Osteocyte (in vitro differentiated cells): ENCODE data around the gene ASCC1. TPM values are rescaled to one million over a fixed set of nuclear protein-coding genes. Genes with fewer than 3 reads are reported as not detected.

ENCODE experiments used
- DNase-seq: peaks from one replicate; pipeline ENCODE4 v3.0.0; 2021; ENCODE audit warnings: mixed read lengths; ENCODE audit not compliant: unreplicated experiment; ENCODE audit errors: extremely low spot score
- H3K27ac Mint-ChIP-seq: one replicate; pipeline ENCODE4 v1.8.0; 2021; ENCODE audit warnings: mild to moderate bottlenecking, mixed read lengths; ENCODE audit not compliant: unreplicated experiment
- H3K27me3 Mint-ChIP-seq: one replicate; pipeline ENCODE4 v1.8.0; 2021; ENCODE audit warnings: mixed read lengths; ENCODE audit not compliant: unreplicated experiment
- H3K36me3 Mint-ChIP-seq: one replicate; pipeline ENCODE4 v1.8.0; 2021; ENCODE audit warnings: mixed read lengths; ENCODE audit not compliant: unreplicated experiment
- H3K4me1 Mint-ChIP-seq: one replicate; pipeline ENCODE4 v1.8.0; 2021; ENCODE audit warnings: mixed read lengths; ENCODE audit not compliant: unreplicated experiment
- H3K4me3 Mint-ChIP-seq: one replicate; pipeline ENCODE4 v1.8.0; 2021; ENCODE audit warnings: mild to moderate bottlenecking, moderate library complexity, mixed read lengths; ENCODE audit not compliant: unreplicated experiment
- H3K9me3 Mint-ChIP-seq: one replicate; pipeline ENCODE4 v1.8.0; 2021; ENCODE audit warnings: mixed read lengths; ENCODE audit not compliant: unreplicated experiment
- total RNA-seq: library from RNA; stranded (reverse); gene quantifications from 2 replicates; pipeline ENCODE4 v1.2.1, GENCODE V29; 2021
- TF ChIP-seq, protein P1 (sequence below): fragments of 200-600 bp; sonication (generic); IDR thresholded peaks from 2 replicates; pipeline ENCODE4 v1.5.0; 2021; ENCODE audit warnings: antibody characterized with exemption, mild to moderate bottlenecking, moderate library complexity

The ASCC1 gene
- total RNA-seq, 1 donor from 2014 or later: 39.1 TPM

DNA sequence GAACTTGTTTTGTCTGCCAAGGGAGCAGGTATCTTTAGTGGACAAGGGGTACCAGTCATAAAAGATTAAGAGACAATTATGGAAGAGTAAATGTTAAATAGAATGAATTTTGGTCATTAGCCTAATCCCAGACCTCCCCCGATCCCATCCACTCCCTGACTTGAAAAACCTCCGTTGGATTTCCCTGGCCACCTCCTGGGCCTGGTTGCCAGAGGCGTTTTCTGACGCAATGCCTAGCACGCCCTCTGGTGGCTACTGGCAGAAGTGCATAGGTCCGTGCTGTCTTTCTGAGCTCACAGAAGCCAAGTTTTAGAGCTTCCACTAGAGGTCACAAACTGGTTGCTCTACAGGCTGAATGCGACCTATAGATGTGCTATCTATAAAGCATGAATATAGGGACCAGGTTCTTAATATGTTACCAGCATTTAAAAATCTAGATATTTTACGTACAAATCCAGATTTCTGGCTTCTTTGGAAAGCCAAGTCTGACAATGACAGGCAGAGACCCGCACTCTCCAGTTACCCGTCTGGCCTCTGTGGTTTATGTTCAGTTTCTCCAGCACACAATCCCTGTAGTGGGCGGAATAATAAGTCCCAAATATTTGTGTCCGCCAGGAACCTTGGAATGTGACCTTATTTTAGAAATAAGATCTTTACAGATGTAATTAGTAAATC lies 167.5 kb downstream of the ASCC1 start:
- Mint-ChIP-seq H3K27me3 (no peaks in the 10 kb centered on the region), H3K27ac (peak overlapping the region; percentile 60), H3K4me1 (peaks cover 12% of the 10 kb centered on the region), H3K9me3 (peaks cover 6% of the 10 kb centered on the region), H3K4me3 (no peak overlapping the region), H3K36me3 (no peaks in the 10 kb centered on the region)
- DNase-seq: peak; percentile 95
- TF ChIP-seq, protein P1, sequence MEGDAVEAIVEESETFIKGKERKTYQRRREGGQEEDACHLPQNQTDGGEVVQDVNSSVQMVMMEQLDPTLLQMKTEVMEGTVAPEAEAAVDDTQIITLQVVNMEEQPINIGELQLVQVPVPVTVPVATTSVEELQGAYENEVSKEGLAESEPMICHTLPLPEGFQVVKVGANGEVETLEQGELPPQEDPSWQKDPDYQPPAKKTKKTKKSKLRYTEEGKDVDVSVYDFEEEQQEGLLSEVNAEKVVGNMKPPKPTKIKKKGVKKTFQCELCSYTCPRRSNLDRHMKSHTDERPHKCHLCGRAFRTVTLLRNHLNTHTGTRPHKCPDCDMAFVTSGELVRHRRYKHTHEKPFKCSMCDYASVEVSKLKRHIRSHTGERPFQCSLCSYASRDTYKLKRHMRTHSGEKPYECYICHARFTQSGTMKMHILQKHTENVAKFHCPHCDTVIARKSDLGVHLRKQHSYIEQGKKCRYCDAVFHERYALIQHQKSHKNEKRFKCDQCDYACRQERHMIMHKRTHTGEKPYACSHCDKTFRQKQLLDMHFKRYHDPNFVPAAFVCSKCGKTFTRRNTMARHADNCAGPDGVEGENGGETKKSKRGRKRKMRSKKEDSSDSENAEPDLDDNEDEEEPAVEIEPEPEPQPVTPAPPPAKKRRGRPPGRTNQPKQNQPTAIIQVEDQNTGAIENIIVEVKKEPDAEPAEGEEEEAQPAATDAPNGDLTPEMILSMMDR: peak; percentile 100

Other genes starting within 250 kb of the ASCC1 start
- gene SPOCK2, start 127.7 kb downstream of the ASCC1 start, total RNA-seq: 0.54 and 0.73 TPM in 2 replicates
- gene ANAPC16, start 264 bp downstream of the ASCC1 start, total RNA-seq: 61.7 and 70.3 TPM in 2 replicates
- gene DDIT4, start 57.6 kb upstream of the ASCC1 start, total RNA-seq: 288 and 290 TPM in 2 replicates
- gene DNAJB12, start 138.6 kb upstream of the ASCC1 start, total RNA-seq: 42.4 and 43.0 TPM in 2 replicates